ENCODE results near the gene CLEC10A.

The CLEC10A gene

GRCh38 chr17:7077911-7078546 is 2.0 kb downstream of the CLEC10A start:
- Histone ChIP-seq H3K4me1 (no peaks in the 10 kb centered on the region), H3K9ac (no peak overlapping the region), H3K36me3 (ENCODE audit: control insufficient read depth, insufficient read depth, low read length) (no peaks in the 10 kb centered on the region), H3K27me3 (ENCODE audit: control insufficient read depth, insufficient read depth, low read length) (no peaks in the 10 kb centered on the region), H3K79me2 (no peaks in the 10 kb centered on the region), H2AFZ (no peak overlapping the region), H3K4me3 (ENCODE audit: low read depth, low read length) (no peak overlapping the region), H3K27ac (no peak overlapping the region), H3K9me3 (ENCODE audit: control insufficient read depth, low read length) (no peaks in the 10 kb centered on the region), H3K4me2 (ENCODE audit: low read length) (no peak overlapping the region)
- TF ChIP-seq, protein P1, sequence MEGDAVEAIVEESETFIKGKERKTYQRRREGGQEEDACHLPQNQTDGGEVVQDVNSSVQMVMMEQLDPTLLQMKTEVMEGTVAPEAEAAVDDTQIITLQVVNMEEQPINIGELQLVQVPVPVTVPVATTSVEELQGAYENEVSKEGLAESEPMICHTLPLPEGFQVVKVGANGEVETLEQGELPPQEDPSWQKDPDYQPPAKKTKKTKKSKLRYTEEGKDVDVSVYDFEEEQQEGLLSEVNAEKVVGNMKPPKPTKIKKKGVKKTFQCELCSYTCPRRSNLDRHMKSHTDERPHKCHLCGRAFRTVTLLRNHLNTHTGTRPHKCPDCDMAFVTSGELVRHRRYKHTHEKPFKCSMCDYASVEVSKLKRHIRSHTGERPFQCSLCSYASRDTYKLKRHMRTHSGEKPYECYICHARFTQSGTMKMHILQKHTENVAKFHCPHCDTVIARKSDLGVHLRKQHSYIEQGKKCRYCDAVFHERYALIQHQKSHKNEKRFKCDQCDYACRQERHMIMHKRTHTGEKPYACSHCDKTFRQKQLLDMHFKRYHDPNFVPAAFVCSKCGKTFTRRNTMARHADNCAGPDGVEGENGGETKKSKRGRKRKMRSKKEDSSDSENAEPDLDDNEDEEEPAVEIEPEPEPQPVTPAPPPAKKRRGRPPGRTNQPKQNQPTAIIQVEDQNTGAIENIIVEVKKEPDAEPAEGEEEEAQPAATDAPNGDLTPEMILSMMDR (IDR thresholded peaks at IDR 0.05) = no peak

GRCh38 chr17:7074931-7075330 is 5.1 kb downstream of the CLEC10A start:
- Histone ChIP-seq H3K36me3 (ENCODE audit: control insufficient read depth, insufficient read depth, low read length) (no peaks in the 10 kb centered on the region), H3K27ac (no peak overlapping the region), H3K27me3 (ENCODE audit: control insufficient read depth, insufficient read depth, low read length) (no peaks in the 10 kb centered on the region), H3K4me2 (ENCODE audit: low read length) (no peak overlapping the region), H3K9me3 (ENCODE audit: control insufficient read depth, low read length) (no peaks in the 10 kb centered on the region), H3K79me2 (no peaks in the 10 kb centered on the region), H2AFZ (no peak overlapping the region), H3K4me3 (ENCODE audit: low read depth, low read length) (no peak overlapping the region), H3K9ac (no peak overlapping the region), H3K4me1 (no peaks in the 10 kb centered on the region)
- TF ChIP-seq, protein P1 (IDR thresholded peaks at IDR 0.05) = no peak

GRCh38 chr17:7072406-7072805 is 7.6 kb downstream of the CLEC10A start:
- Histone ChIP-seq H3K4me3 (ENCODE audit: low read depth, low read length) (no peak overlapping the region), H3K4me1 (no peaks in the 10 kb centered on the region), H3K36me3 (ENCODE audit: control insufficient read depth, insufficient read depth, low read length) (no peaks in the 10 kb centered on the region), H3K79me2 (no peaks in the 10 kb centered on the region), H3K9me3 (ENCODE audit: control insufficient read depth, low read length) (no peaks in the 10 kb centered on the region), H2AFZ (no peak overlapping the region), H3K27ac (no peak overlapping the region), H3K4me2 (ENCODE audit: low read length) (no peak overlapping the region), H3K9ac (no peak overlapping the region), H3K27me3 (ENCODE audit: control insufficient read depth, insufficient read depth, low read length) (no peaks in the 10 kb centered on the region)
- TF ChIP-seq, protein P1 (IDR thresholded peaks at IDR 0.05) = no peak

DNA sequence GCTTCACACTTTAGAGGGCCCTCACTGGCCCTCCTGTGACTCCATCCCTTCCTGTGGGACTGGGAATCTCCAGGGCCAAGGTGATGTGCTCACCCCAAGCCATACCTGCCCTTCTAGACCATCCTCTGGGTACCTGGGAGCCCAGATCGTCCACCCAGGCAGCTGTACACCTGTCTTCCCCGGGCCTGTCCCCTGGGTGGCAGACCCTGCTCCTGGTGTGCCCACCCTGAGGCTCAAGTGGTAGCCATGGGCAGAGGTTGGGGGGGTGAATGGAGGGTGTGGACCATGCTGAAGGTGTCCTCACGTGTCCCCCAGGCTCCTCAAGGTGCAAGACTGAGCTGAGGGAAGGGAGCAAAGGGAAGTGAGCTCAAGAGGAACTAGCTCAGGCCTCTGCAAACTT is 9.3 kb downstream of the CLEC10A start:
- no peaks in the 10 kb centered on the region for H3K36me3 ChIP-seq (ENCODE audit: control insufficient read depth, insufficient read depth, low read length)
- no peak overlapping the region for H3K27ac ChIP-seq
- no peaks in the 10 kb centered on the region for H3K9me3 ChIP-seq (ENCODE audit: control insufficient read depth, low read length)
- no peak overlapping the region for H3K4me3 ChIP-seq (ENCODE audit: low read depth, low read length)
- TF ChIP-seq, protein P1 (IDR thresholded peaks at IDR 0.05) = no peak
- H3K4me1 ChIP-seq = no peaks in the 10 kb centered on the region
- no peak overlapping the region for H2AFZ ChIP-seq
- no peak overlapping the region for H3K4me2 ChIP-seq (ENCODE audit: low read length)
- no peak overlapping the region for H3K9ac ChIP-seq
- H3K79me2 ChIP-seq = no peaks in the 10 kb centered on the region
- no peaks in the 10 kb centered on the region for H3K27me3 ChIP-seq (ENCODE audit: control insufficient read depth, insufficient read depth, low read length)

GRCh38 chr17:7068268-7068667 is 11.8 kb downstream of the CLEC10A start:
- Histone ChIP-seq H3K9me3 (ENCODE audit: control insufficient read depth, low read length) (no peaks in the 10 kb centered on the region), H3K27ac (no peak overlapping the region), H3K79me2 (no peaks in the 10 kb centered on the region), H3K9ac (no peak overlapping the region), H3K4me2 (ENCODE audit: low read length) (no peak overlapping the region), H3K27me3 (ENCODE audit: control insufficient read depth, insufficient read depth, low read length) (no peaks in the 10 kb centered on the region), H3K4me1 (no peaks in the 10 kb centered on the region), H3K36me3 (ENCODE audit: control insufficient read depth, insufficient read depth, low read length) (no peaks in the 10 kb centered on the region), H3K4me3 (ENCODE audit: low read depth, low read length) (no peak overlapping the region), H2AFZ (no peak overlapping the region)
- TF ChIP-seq, protein P1 (IDR thresholded peaks at IDR 0.05) = no peak

Data from parathyroid adenoma (tissue), 2 donors.